HG02588 (cell line): Measurements from ENCODE around the gene PAN3.

Source experiments
- ATAC-seq: cut with Tn5 transposase; IDR thresholded peaks from one replicate; pipeline ENCODE4 v1.9.1; 2021; ENCODE audit warnings: mild to moderate bottlenecking, moderate library complexity; ENCODE audit not compliant: unreplicated experiment

Gene PAN3

DNA sequence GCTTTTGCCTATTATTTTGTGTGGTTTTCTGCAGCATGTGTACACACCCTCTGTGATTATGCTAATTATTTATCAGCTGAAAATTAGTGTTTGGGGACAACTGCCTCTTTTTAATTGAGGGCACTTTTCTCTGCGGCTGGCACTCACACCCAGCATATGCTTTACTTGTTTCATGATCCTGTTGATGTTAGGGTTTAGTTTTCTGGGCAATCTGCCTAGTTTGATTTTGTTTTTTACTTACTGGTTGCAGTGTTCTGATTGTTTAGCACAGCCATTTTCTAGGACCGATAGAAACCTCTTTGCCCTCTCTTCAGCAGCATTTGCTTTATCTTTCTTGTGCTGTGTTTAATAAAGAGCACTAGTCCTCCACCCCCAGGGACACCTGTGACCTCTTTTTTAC is 161.6 kb downstream of the PAN3 start:
- no peak for ATAC-seq

DNA sequence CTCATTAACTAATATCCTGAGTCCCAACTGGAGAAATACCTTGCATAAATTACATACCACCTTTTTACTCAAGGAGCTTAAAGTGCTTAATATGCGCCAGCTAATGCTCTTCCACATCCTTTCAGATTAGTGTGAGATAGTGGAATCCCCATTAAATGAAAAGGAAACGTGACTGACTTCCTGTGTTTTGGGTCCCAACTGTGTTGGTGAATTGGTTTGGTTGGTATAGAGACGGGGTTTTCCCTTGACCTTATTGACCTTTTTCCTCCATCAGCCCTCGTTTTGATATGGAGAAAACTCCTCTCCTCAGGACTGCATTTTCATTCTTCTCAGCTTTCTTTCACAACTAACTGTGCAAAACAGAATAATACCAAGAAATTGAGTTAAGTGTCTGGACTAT is 163.5 kb downstream of the PAN3 start:
- no peak for ATAC-seq

DNA sequence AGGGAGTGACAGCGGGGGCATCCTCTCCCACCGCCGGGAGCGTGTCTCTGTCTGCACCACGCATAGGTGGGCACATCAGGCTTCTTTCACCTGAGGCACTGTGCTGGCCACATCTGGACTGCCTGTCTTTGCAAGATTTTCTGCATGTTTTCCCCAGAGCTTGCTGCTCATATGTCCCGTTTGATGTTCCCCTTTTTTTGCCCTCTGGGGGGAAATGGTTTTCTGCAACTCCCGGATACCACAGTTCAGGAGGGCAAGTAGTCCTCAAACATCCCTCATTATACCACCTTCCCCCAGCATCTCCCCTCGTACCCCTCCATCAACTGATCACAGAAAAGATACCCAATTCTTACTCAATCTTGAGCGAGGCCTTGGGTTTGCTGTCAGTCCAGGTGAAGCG is 168.0 kb downstream of the PAN3 start:
- ATAC-seq, result no peak

DNA sequence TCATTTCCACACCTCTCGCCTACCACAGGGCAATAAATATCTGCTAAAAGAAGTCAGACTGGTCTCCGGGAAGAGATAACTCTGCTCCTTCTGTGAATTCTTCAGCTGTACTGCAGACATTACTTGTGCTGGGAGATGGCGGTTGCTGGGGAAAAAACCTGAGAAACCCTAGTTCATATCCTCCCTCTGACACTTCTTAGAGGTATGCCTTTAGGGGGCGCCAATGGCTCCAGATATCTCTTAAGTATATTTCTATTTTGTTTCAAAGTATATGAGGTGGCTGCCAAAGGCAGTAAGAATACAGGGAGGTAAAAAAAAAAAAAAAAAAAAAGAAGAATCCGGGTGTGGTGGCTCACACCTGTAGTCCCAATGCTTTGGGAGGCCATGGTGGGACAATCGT is 175.2 kb downstream of the PAN3 start:
- no peak for ATAC-seq

DNA sequence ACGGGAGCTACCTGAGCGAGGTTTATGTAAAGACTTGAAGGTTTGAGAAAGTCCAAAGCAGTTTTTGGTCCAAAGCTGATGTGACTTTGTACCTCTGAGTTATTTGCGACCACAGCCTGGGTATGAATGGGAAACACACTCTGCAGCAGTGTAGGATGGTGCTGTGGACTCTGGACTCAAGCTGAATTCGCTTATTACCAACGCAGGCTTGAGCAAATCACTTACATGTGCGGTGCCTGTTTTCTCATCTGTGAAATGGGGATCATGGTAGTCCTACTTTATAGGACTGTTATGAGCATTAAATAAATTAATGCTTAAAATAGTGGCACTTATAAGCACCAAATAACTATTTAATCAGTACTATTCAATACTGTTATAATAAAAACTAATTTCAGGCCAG is 176.5 kb downstream of the PAN3 start:
- ATAC-seq, result no peak

DNA sequence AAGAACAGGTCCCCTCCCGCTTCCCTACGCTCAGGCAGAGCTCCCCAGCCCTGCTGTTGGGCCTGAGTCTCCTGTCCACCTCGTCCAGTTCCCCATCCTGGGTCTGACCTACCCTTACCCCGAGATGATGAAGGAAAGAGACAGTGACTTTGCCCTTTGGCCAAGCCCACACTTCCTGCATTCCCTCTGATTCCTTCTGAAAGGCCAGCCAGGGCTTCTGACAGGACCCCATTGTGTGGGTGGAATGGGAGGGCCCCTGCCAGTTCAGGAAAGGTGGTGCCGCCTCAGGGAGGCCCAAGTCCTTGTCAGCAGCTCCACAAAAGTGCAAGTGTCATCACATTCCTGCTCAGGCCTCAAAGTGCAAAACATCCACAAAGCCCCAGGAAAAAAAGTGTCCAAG is 177.8 kb downstream of the PAN3 start:
- ATAC-seq, result no peak

DNA sequence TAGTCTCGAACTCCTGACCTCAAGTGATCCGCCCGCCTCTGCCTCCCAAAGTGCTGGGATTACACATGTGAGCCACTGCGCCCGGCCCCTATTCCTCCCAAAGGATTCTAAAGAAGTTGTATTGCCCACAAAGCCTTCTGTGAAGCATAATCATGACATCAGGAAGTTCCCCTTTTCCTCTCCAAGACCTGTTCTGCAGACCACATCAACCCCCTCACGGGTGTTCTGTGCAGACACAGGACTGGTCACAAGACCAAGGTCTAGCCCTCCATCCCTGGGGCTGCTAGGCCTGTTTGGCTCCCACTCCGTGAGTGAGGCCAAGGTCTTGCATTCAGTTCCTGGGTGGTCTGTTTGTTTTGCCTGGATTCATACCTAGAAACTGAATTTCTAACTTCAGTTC is 178.5 kb downstream of the PAN3 start:
- no peak for ATAC-seq

DNA sequence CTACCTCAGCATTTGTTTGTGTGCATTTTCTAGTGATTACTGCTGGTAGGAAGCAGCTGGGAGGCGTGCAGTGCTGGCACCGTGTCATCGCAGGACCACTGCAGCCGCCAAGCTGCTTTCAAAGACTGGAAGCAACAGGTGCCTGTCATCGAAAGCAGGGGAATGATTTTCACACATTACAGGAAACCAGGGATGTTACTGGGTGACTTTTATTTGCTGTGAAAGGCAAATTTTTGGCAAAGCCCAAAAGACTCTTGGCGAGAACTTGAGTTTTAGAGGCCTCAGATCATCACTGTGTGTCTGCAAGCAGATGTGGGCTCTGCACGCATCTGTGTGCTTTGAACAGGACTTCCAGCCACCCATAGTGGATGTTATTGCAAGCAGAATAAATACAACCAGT is 180.2 kb downstream of the PAN3 start:
- ATAC-seq, result no peak

DNA sequence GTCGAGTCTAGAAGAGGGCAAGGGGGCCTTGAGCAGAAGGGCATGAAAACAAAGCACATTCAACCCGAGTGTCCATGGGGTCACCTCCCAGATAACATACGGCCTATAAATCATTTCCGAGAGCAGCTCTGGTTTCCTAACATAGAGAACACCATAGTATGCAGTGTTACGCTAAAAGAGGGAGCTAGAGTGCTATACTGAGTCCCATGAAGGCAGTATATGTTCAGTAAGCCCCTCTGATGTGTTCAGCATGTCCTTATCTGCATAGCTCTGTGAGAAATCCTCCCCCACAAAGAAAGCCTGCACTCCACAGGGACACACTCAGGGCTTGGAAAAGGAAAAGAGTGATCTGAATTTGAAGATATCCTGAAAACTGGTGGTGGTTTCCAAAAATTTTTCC is 181.2 kb downstream of the PAN3 start:
- ATAC-seq, result no peak

DNA sequence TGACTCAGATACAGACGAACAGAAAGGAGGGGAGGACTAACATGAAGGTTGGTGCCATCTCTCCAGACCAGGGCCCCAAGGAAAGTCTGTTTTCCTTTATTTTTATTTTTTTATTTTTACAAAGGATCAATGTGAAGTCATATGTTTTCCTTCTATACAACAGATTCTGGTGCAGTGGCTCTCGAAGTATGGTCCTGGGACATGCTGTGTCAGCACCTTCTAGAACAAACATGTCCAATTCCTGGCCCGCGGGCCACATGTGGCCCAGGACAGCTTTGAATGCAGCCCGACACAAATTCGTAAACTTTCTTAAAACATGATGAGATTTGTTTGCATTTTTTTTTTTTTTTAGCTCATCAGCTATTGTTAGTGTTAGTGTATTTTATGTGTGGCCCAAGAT is 181.9 kb downstream of the PAN3 start:
- ATAC-seq, result no peak

DNA sequence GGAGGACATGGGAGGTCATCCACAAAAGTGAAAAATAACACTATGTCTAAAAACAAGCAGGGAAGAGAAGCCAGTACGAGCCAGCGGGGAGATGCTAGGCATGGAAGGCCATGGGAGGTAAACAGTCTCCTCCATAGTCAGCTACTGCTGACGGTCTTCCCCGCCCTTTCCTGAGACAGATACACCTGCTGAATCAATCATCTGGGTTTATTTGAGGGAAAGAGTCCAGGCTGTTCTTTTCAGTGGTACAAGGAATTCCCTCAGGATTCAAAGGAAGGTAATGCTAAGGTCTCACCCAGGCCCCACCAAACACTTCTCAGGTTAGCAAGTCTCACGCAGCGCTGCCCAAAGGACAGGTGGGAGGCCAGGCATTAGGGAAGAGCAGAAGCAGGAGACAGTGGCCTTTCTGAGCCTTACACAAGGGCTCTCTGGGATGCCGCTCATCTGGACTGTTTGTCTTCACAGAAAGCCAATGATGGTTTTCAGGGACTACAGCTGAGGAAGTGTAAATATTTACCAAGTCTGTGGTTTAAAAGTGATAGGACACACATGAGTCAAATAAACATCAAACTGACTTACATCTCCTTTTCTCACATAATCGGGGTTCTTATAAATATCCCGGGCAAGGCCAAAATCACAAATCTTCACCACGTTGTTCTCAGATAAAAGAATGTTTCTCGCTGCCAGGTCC is 182.7 kb downstream of the PAN3 start:
- ATAC-seq, result no peak

DNA sequence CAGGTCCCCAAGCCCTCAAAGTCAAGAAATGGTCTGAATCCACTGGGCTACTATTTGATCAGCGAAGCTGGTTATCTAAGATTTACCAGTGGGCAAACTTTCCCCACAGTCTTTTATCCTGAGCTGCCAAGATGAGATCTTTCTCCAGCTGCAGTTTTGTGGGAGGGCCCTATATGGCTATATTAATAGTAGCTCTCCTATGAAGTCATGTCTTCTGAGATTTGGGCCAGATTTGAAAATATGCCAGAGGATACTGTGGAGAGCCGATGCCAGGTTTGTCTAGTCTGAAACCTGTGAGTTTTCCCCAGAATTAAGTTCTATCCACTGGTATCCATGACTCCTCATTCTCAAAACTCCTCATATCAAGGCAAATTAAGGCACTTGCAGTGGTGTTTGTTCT is 183.4 kb downstream of the PAN3 start:
- ATAC-seq, result no peak

DNA sequence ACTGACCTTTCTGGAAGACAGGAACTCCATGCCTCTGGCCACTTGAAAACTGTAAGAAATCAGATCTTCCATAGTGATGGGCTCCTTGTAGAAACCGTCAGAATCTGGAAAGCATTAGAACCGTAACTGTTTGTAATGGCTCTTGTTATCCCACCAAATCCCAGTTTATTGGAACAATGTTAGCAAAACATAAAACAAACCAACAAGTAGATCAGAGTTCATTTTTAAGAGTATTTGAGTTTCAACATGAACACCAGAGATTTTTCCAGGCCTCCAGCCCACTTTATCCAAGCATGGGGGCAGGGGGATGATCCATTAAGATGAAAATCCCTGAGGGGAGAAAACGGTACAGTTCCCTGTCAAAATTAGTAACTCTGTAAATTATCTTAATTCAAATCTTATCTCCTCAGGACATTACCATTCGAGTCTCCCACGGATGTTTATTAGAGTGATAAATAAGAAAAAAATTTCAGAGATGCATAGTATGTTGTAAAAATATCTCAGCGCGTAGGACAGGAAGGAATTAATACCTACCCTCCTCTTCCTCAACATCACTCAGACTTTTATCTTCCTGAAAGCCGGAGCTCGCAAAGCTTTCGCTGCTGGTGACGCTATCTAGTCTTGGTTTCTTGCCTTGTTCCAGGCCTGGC is 184.0 kb downstream of the PAN3 start:
- ATAC-seq, result no peak

DNA sequence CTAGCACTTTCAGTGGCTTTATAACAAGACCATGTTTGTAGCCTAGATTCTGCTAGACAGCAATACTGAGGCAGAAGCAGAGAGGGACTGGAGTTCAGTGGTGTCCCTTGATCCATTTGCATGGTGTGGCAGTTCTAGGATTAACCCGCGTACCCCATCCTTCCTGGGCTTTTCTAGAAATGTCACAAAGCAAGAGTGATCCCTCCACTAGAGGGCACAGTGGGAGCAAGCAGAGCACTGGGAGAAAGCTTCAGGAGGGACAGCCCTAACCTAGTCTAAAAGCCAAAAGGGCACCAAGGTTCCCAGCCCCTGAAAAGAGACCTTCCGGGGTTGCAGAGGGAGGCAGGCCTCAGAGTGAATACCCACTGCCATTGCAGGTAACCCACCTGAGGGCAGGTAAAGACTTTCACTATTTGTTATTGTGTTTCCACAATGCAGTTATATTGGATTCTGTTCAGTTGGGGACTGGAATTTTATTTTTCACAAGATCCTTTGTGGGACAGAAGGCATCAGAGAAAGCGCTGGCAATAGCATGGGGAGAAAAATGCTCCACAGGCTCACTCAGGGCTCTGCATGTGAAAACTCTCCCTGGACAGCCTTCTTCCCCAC is 185.9 kb downstream of the PAN3 start:
- ATAC-seq, result no peak

DNA sequence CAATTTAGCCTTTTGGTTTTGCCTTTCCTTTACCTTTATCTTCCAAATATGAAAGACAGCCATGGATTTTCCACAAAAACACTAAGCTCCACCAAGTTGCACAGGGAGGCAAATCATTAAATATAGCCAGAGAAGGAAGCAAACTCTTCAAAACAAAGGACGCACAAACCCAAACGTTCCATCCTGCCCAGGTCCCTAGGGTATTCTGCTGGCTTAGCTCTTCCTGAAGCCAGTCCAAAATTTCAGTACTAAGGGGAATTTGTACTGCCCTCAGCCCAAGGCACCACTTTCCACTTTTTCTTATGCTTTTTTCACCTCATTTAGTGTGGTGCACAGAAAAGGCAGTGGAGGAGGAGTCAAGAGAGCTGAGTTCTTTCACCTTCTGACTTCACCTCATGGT is 186.7 kb downstream of the PAN3 start:
- no peak for ATAC-seq

DNA sequence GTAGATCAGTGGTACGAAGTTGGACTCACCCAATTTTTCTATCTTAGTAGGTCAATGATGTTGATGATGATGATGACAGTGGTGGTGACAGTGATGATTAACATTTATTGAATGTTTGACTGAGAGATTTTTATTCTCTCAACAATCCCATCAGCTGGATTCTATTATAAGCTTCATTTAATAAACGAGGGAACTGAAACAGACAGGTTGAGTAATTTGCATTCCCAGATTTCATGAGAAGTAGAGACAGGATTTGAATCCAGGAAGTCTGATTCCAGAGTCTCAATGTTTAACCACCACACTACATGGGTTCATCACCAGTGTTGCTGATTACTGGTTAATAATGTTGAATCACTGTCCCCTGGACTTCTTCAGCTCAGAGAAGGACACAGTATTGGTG is 187.7 kb downstream of the PAN3 start:
- no peak for ATAC-seq

DNA sequence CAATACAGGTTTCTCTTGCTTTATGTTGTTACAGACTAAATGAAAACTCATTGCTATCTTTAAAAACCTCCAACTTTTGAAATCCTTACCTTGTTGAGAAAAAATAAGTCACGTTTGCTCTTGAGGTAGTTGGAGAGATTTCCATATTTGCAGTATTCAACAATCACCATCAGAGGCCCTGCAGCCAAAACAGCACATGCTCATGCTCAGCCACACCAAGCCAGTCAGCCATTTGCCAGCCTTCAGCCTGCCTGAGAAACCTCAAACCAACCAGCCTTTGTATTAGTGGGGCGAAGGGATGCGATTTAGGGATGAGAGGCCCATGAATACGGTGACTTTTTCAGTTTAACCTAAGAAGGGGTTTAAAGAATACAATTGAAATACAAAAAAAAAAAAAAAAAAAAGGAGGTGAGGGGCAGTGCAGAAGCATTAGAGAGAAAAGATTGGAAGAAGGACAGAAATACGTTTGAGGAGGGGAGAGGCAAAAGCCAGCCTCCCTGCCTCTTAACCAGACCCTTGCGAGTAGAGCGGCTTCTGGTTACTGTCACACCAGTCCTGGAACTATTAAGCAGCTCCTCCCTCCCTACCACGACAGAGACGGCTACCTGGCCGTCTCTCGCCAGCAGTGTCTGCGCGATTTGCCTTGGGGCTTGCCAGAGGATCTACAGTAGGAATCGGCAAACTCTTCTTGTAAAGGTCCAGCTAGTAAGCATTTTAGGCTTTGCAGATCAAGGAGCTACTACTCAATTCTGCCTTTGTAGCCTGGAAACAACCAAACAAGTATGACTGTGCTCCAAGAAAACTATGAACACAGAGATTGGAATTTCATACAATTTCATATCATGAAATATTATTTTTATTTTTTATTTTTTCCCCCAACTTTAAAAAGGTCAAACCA is 189.3 kb downstream of the PAN3 start:
- ATAC-seq, result no peak

DNA sequence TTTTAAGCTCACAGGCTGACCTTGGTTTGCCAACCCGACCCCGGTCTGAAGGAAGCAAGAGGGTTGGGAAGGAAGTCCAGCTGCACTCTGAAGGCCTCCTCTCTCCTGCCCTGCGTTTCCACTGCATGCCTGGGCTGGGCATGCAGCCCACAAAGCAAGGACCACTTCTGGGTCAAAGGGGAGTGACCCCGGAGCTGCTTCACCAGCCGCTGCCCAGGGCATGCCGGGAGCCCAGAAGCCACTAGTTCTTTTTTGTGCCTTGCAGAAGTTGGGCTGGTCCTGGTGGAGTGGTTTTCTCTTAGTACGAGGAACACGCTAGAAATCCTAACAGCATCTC is 189.9 kb downstream of the PAN3 start:
- no peak for ATAC-seq

DNA sequence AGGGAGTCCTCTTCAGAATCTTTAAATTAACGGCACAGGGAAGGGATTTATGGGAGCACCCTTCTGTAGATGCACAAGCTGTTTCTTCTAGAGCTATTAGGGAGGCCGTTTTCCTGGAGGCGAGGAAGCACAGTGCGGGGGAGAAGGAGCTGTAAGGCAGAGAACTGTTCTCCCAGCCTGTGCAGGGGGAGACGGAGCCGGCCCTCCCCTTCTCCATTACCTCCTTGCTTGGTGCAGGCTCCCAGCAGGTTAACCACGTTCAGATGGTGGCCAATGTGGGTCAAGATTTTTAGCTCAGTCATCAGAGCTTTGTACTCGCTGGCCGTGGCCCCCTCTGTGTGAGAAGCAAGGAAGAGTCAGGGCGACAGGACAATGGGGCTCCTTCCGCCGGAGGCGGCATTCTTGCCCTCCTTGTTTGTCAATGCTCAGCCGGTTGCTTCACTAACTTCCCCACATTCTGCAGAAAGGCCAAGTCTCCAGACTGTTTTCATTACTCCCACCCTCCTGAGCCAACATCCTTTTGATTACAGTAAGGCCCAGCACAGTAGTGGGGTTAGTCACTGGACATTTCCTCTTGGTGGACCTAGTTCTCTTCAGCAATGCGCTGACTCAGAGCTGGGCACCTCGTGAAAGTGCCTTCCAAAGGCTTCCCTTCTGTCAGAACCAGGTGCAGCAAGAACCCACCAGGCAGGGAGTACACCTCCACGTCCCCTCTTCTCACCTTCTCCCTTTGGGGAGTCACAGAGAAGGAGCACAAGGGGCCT is 191.2 kb downstream of the PAN3 start:
- no peak for ATAC-seq

DNA sequence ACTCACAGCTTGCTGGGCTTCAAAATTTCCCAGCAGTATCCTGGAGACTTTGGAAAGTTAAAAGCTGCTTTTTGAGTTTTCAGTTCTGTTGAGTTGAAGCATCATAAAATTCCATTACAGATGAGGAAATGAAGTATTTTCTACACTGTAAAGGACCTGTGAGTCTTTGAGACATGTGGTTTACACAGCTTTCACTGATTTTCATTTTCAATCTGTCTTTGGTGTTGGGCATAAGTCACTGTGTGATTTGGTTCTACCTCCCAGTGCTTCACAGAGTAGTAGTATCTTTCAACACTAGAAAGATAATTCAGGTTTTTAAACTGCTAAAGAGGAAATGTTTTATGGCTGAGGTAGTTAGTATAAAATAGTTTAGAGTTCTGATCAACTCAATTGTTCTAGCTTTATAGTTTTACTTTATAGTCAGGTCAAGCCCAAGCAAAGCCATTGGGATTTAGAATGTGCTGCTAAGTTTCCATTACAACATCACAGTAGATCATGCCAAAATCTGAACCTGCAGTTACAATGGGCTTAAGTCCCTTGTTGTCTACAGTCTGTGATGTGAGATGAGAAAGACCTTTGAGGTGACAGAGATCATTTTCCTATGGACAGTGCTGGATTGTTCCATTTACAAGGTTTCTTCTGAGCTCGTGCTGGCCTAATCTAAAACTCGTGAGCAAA is 195.0 kb downstream of the PAN3 start:
- ATAC-seq, result no peak
